DND-41 (cell line): Measurements from ENCODE around the gene GLB1L3.

Experiments used
- EZH2 ChIP-seq: IDR thresholded peaks from 3 replicates; pipeline ENCODE4 v1.6.1; 2012; ENCODE audit warnings: borderline replicate concordance, low read depth, mild to moderate bottlenecking, moderate library complexity, low read length, inconsistent platforms; ENCODE audit not compliant: severe bottlenecking
- TF ChIP-seq, protein P1 (sequence below): IDR thresholded peaks from 2 replicates; pipeline ENCODE4 v1.5.1; 2012; ENCODE audit warnings: borderline replicate concordance, low read length, moderate library complexity, mild to moderate bottlenecking; ENCODE audit not compliant: poor library complexity, severe bottlenecking; ENCODE audit errors: extremely low read depth

DNA sequence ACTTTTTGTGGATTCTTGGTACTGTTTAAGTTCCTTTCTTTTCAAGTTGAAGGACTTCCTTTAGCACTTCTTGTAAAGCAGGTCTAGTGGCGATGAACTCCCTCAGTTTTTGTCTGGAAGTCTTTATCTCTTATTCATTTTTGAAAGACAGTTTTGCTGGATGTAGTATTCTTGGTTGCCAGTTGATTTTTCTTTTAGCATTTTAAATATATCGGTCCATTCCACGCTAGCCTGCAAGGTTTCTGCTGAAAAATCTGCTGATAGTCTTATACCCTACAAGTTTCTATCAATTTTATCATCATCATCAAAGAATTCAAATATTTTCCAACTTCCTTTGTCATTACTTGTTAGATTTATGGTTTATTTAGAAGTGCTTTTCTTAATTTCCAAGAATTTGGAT, 40.9 kb downstream of the GLB1L3 start:
- TF ChIP-seq, protein P1, sequence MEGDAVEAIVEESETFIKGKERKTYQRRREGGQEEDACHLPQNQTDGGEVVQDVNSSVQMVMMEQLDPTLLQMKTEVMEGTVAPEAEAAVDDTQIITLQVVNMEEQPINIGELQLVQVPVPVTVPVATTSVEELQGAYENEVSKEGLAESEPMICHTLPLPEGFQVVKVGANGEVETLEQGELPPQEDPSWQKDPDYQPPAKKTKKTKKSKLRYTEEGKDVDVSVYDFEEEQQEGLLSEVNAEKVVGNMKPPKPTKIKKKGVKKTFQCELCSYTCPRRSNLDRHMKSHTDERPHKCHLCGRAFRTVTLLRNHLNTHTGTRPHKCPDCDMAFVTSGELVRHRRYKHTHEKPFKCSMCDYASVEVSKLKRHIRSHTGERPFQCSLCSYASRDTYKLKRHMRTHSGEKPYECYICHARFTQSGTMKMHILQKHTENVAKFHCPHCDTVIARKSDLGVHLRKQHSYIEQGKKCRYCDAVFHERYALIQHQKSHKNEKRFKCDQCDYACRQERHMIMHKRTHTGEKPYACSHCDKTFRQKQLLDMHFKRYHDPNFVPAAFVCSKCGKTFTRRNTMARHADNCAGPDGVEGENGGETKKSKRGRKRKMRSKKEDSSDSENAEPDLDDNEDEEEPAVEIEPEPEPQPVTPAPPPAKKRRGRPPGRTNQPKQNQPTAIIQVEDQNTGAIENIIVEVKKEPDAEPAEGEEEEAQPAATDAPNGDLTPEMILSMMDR = no peak
- TF ChIP-seq EZH2 = no peak
